RWPE2 (cell line): ENCODE results near the gene KIFBP.

ENCODE experiments used
- ATAC-seq: fragments of 200-7000 bp; cut with Tn5 transposase; 3 replicates; pipeline ENCODE4 v1.9.1; 2021; ENCODE audit warnings: low read depth
- DNase-seq: peaks from one replicate; pipeline ENCODE4 v3.0.0-alpha.2; 2020; ENCODE audit warnings: low spot score
- H3K27ac ChIP-seq: fragments of 450-650 bp; 2 replicates; pipeline ENCODE4 v1.5.1; 2017; ENCODE audit warnings: mild to moderate bottlenecking; ENCODE audit not compliant: poor library complexity, severe bottlenecking
- H3K27me3 ChIP-seq: fragments of 250-450 bp; sonication (Bioruptor Pico); 2 replicates; pipeline ENCODE4 v1.5.1; 2021; ENCODE audit warnings: mild to moderate bottlenecking, moderate library complexity; ENCODE audit not compliant: insufficient read depth, poor library complexity, severe bottlenecking
- H3K36me3 ChIP-seq: fragments of 250-450 bp; sonication (Bioruptor Pico); 2 replicates; pipeline ENCODE4 v1.5.1; 2020; ENCODE audit warnings: low read depth, mild to moderate bottlenecking, moderate library complexity
- H3K4me1 ChIP-seq: fragments of 250-450 bp; sonication (Bioruptor Pico); 2 replicates; pipeline ENCODE4 v1.5.1; 2021; ENCODE audit warnings: mild to moderate bottlenecking, moderate library complexity; ENCODE audit not compliant: insufficient read depth, poor library complexity, severe bottlenecking
- H3K4me3 ChIP-seq: fragments of 250-450 bp; sonication (Bioruptor Pico); 2 replicates; pipeline ENCODE4 v1.5.1; 2021; ENCODE audit warnings: mild to moderate bottlenecking, moderate library complexity; ENCODE audit not compliant: severe bottlenecking
- H3K9me3 ChIP-seq: fragments of 250-450 bp; sonication (Bioruptor Pico); 2 replicates; pipeline ENCODE4 v1.5.1; 2021; ENCODE audit warnings: mild to moderate bottlenecking, moderate library complexity; ENCODE audit not compliant: severe bottlenecking
- CTCF ChIP-seq: fragments of 450-650 bp; IDR thresholded peaks from one replicate; pipeline ENCODE4 v1.5.1; 2017; ENCODE audit warnings: mild to moderate bottlenecking, moderate library complexity; ENCODE audit not compliant: poor library complexity, severe bottlenecking

The KIFBP gene

DNA sequence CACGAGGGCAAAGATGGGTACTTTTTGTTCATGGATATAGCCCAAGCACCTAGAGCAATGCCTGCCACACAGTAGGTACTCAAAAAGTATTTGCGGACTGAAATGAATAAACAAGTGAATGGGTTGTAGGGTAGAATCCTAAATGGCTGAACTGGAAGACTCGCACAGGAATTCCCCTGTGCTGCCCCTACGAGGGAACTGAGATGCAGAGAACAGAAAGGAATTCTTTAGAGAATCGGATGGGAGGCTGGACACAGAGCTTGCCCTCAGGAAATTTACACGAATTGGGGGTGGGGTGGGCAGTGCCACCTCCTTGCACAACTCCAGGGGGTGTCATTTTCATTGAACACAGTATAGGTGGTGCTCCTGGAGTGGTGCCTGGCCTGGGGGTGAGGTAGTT, 64.1 kb downstream of the KIFBP start:
- H3K4me3 ChIP-seq: no peak overlapping the region
- no peak overlapping the region for H3K27ac ChIP-seq
- peaks cover 8% of the 10 kb centered on the region for H3K4me1 ChIP-seq
- no peak for TF ChIP-seq CTCF
- H3K36me3 ChIP-seq: no peaks in the 10 kb centered on the region
- ATAC-seq: no peak
- no peak for DNase-seq
- H3K9me3 ChIP-seq: no peaks in the 10 kb centered on the region
- no peaks in the 10 kb centered on the region for H3K27me3 ChIP-seq

- no peak overlapping the region for H3K4me3 ChIP-seq
- no peaks in the 10 kb centered on the region for H3K9me3 ChIP-seq
- no peaks in the 10 kb centered on the region for H3K36me3 ChIP-seq
- H3K4me1 ChIP-seq: peaks cover 10% of the 10 kb centered on the region
- no peak for ATAC-seq
- H3K27me3 ChIP-seq: no peaks in the 10 kb centered on the region
- DNase-seq: no peak
- no peak overlapping the region for H3K27ac ChIP-seq
- no peak for TF ChIP-seq CTCF
These were observed 66.6 kb downstream of the KIFBP start for GRCh38 chr10:69055241-69055640.

DNA sequence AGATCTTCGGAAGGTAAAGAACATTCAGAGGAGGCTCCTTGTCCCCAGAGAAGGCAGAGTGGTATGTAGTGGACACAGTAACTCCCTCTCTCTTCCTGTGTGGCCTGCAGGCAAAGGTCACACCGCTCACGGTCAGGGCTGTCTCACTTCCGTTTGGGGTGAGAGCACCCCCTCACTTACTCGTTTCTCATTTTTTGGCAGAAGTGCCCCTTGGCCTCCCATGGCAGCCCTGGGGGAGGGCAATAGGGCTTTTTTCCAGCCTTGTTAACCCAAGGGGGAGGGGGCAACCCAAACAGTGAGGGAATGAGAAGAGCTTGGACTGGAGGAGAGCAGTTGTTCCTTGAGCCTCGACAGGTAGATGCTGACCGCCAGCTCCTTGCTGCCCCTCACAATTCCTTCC, 67.5 kb downstream of the KIFBP start:
- Histone ChIP-seq H3K4me3 (no peak overlapping the region), H3K4me1 (peaks cover 13% of the 10 kb centered on the region)
- no peak for TF ChIP-seq CTCF

DNA sequence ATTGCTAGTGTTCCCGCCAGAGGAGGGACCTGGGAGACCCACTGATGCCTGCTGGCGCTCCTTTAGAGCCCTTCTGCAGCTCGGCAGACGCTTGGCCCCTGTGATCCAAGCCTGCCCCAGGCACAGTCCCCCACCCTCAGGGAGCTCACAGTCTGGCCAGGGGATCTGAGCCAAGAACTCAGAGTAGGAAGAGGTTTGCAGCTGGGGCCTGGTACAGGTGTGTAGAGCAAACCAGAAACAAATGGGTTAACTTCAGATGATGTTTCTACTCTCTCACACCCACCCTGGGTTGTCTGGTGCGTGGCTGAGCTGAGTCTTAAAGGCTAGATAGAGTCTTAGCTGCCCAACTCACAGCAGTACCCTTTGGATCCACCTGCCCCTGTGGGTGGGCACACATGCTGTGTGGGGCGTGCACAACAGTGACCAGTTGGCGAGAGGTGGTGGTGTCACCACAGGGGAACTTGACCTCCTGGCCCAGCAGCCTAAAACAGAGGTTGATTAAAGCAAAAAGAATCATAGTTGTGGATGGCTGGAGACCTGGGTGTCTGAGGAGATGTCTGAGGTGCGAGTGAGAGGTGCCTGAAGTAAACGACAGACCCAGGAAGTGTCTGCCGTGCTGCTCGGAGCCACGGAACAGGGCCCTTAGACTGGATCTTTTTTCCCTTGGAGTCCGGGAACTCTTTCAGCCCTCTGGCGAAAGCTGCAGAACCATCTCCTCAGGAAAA, 68.1 kb downstream of the KIFBP start:
- DNase-seq (no peak), ATAC-seq (no peak)
- H3K4me3 ChIP-seq: no peak overlapping the region
- H3K9me3 ChIP-seq: no peaks in the 10 kb centered on the region
- peaks cover 15% of the 10 kb centered on the region for H3K4me1 ChIP-seq
- no peaks in the 10 kb centered on the region for H3K36me3 ChIP-seq
- no peak for TF ChIP-seq CTCF
- H3K27ac ChIP-seq: no peak overlapping the region
- H3K27me3 ChIP-seq: no peaks in the 10 kb centered on the region

More for the DNA sequence above, 67.5 kb downstream of the KIFBP start:
- Histone ChIP-seq H3K36me3 (no peaks in the 10 kb centered on the region), H3K27ac (no peak overlapping the region), H3K27me3 (no peaks in the 10 kb centered on the region), H3K9me3 (no peaks in the 10 kb centered on the region)
- DNase-seq (no peak), ATAC-seq (no peak)

- ATAC-seq (no peak), DNase-seq (no peak)
- no peaks in the 10 kb centered on the region for H3K9me3 ChIP-seq
- no peak overlapping the region for H3K27ac ChIP-seq
- no peak for TF ChIP-seq CTCF
- no peaks in the 10 kb centered on the region for H3K27me3 ChIP-seq
- no peaks in the 10 kb centered on the region for H3K36me3 ChIP-seq
- peaks cover 22% of the 10 kb centered on the region for H3K4me1 ChIP-seq
- H3K4me3 ChIP-seq: no peak overlapping the region
These were observed 68.8 kb downstream of the KIFBP start for GRCh38 chr10:69057261-69057950.
